AG10803 (cell line): ENCODE data around the gene RGMB.

Source experiments
- DNase-seq: peaks from one replicate; pipeline ENCODE4 v3.0.0; 2010; ENCODE audit warnings: low read depth
- H3K4me3 ChIP-seq: 2 replicates; pipeline ENCODE4 v1.5.1; 2011; ENCODE audit warnings: mild to moderate bottlenecking, low read length, control low read depth
- CTCF ChIP-seq: conservative IDR thresholded peaks from 2 replicates; pipeline ENCODE4 v1.5.1; 2011; ENCODE audit warnings: mild to moderate bottlenecking, low read length, control low read depth, inconsistent platforms

Gene RGMB

GRCh38 chr5:98780390-98780789, 6.9 kb downstream of the RGMB start:
- DNase-seq: no peak
- no peak for TF ChIP-seq CTCF
- H3K4me3 ChIP-seq: peak overlapping the region; percentile 25

GRCh38 chr5:98781520-98781919, 8.1 kb downstream of the RGMB start:
- H3K4me3 ChIP-seq: no peak overlapping the region
- no peak for DNase-seq
- TF ChIP-seq CTCF: no peak

- DNase-seq: peak; percentile 56
- no peak overlapping the region for H3K4me3 ChIP-seq
- no peak for TF ChIP-seq CTCF
Measured at GRCh38 chr5:98781964-98782363, 8.5 kb downstream of the RGMB start.

- 0 out of 2 replicates have a peak overlapping the region, but pooled peaks have one; percentile 2 for H3K4me3 ChIP-seq
Measured at GRCh38 chr5:98783051-98783649, 9.7 kb downstream of the RGMB start.

GRCh38 chr5:98784411-98784810, 10.9 kb downstream of the RGMB start:
- peak; percentile 42 for DNase-seq
- TF ChIP-seq CTCF: no peak
- no peak overlapping the region for H3K4me3 ChIP-seq

More at GRCh38 chr5:98783051-98783649, 9.7 kb downstream of the RGMB start:
- TF ChIP-seq CTCF: no peak
- no peak for DNase-seq

GRCh38 chr5:98785244-98785643, 11.8 kb downstream of the RGMB start:
- peak overlapping the region; percentile 7; the same call in 1 of the 2 replicates for H3K4me3 ChIP-seq
- no peak for DNase-seq
- TF ChIP-seq CTCF: no peak

GRCh38 chr5:98786191-98786853, 12.9 kb downstream of the RGMB start:
- TF ChIP-seq CTCF: no peak
- no peak for DNase-seq
- H3K4me3 ChIP-seq: no peak overlapping the region; the same call in 1 of the 2 replicates
